H1 (cell line): Measurements from ENCODE around the gene RPE. TPM values are rescaled to one million over a fixed set of nuclear protein-coding genes. Genes with fewer than 3 reads are reported as not detected.

Experiments
- CTCF ChIA-PET: fragments of 300-600 bp; sonication (Branson Sonifier 250); formaldehyde crosslinking; loops from one replicate; lab custom pipeline; 2021; ENCODE audit not compliant: partially characterized antibody; lab: Charles Lee
- POLR2A ChIA-PET: fragments of 300-600 bp; sonication (Branson Sonifier 250); formaldehyde crosslinking; loops from one replicate; lab custom pipeline; 2021; ENCODE audit warnings: inconsistent platforms; ENCODE audit not compliant: partially characterized antibody; lab: Charles Lee
- DNase-seq, 2 experiments: peaks; one replicate each; pipeline versions ENCODE4 v3.0.0 to v3.0.0-alpha.2; 2010 to 2022; ENCODE audit warnings: low spot score in 2 of 2, low read depth in 1 of 2, mixed read lengths in 1 of 2
- FAIRE-seq: peaks from 2 replicates; lab custom pipeline; 2011; peaks lifted over from hg19 to GRCh38; lab: Jason Lieb, UNC
- H2AFZ ChIP-seq: 2 replicates; pipeline ENCODE4 v1.8.1; 2012; ENCODE audit warnings: low read length, inconsistent platforms
- H2AK5ac ChIP-seq: 2 replicates; pipeline ENCODE4 v1.6.1; 2013; ENCODE audit warnings: low read depth, low read length
- H2BK120ac ChIP-seq: replicated peaks from 2 replicates; pipeline ENCODE3; 2013; ENCODE audit warnings: low read depth, low read length, inconsistent platforms
- H2BK12ac ChIP-seq: 2 replicates; pipeline ENCODE4 v1.6.1; 2013; ENCODE audit warnings: low read depth, low read length
- H2BK15ac ChIP-seq: 2 replicates; pipeline ENCODE4 v1.6.1; 2013; ENCODE audit warnings: low read length
- H2BK20ac ChIP-seq: 2 replicates; pipeline ENCODE4 v1.6.1; 2013; ENCODE audit warnings: low read length
- H2BK5ac ChIP-seq: 2 replicates; pipeline ENCODE4 v1.6.1; 2013; ENCODE audit warnings: low read depth, low read length
- H3K14ac ChIP-seq: 2 replicates; pipeline ENCODE4 v1.6.1; 2013; ENCODE audit warnings: inconsistent platforms; ENCODE audit not compliant: insufficient read length
- H3K18ac ChIP-seq: 2 replicates; pipeline ENCODE4 v1.6.1; 2013; ENCODE audit warnings: low read length; ENCODE audit errors: extremely low read depth
- H3K23ac ChIP-seq: 2 replicates; pipeline ENCODE4 v1.6.1; 2013; ENCODE audit warnings: inconsistent platforms; ENCODE audit not compliant: insufficient read length
- H3K23me2 ChIP-seq: 2 replicates; pipeline ENCODE4 v1.6.1; 2013; ENCODE audit warnings: low read depth, low read length
- H3K27ac ChIP-seq: 2 replicates; pipeline ENCODE4 v1.6.1; 2011; ENCODE audit warnings: low read depth, low read length, inconsistent platforms
- H3K27me3 ChIP-seq, 4 experiments: replicated peaks in 1 of 4; 1 replicate in 1 of 4; 2 replicates in 3 of 4; pipeline versions ENCODE4 v1.6.1 to v1.8.1; 2011 to 2013; ENCODE audit warnings: low read length in 3 of 4, mild to moderate bottlenecking in 3 of 4, inconsistent platforms in 2 of 4, mixed read lengths in 2 of 4, moderate library complexity in 1 of 4; ENCODE audit not compliant: control insufficient read depth in 3 of 4, insufficient read depth in 3 of 4; ENCODE audit errors: extremely low read depth in 1 of 4
- H3K36me3 ChIP-seq, 4 experiments: 2 replicates each; pipeline versions ENCODE4 v1.6.1 to v1.8.1; 2011 to 2013; ENCODE audit warnings: mild to moderate bottlenecking in 4 of 4, low read length in 3 of 4, moderate library complexity in 2 of 4, control low read depth in 1 of 4, inconsistent platforms in 1 of 4; ENCODE audit not compliant: insufficient read depth in 4 of 4, control insufficient read depth in 2 of 4
- H3K4ac ChIP-seq: replicated peaks from 2 replicates; pipeline ENCODE3; 2013; ENCODE audit warnings: low read length, low read depth, mixed read lengths, inconsistent platforms; ENCODE audit not compliant: insufficient read length
- H3K4me1 ChIP-seq, 4 experiments: replicated peaks in 1 of 4; 1 replicate in 1 of 4; 2 replicates in 3 of 4; pipeline versions ENCODE4 v1.6.1 to v1.8.1; 2011 to 2013; ENCODE audit warnings: low read length in 3 of 4, inconsistent platforms in 2 of 4, mixed read lengths in 1 of 4; ENCODE audit not compliant: insufficient read depth in 4 of 4, control insufficient read depth in 3 of 4
- H3K4me2 ChIP-seq, 2 experiments: 2 replicates each; pipeline versions ENCODE4 v1.6.1 to v1.8.1; 2011 to 2013; ENCODE audit warnings: low read depth in 2 of 2, low read length in 2 of 2, control low read depth in 1 of 2, inconsistent platforms in 1 of 2, mild to moderate bottlenecking in 1 of 2; ENCODE audit not compliant: insufficient read depth in 1 of 2
- H3K4me3 ChIP-seq, 4 experiments: fragments of 200-600, 300-600 bp in 1 of 4; sonication (generic), shearing (Covaris generic), sonication (Bioruptor Twin) in 1 of 4; 2 replicates each; pipeline versions ENCODE4 v1.5.1 to v1.8.1; 2011 to 2016; ENCODE audit warnings: low read length in 4 of 4, low read depth in 3 of 4, control low read depth in 2 of 4, inconsistent platforms in 2 of 4, mild to moderate bottlenecking in 2 of 4, mixed read lengths in 1 of 4, moderate library complexity in 1 of 4; ENCODE audit not compliant: insufficient read depth in 2 of 4; ENCODE audit errors: extremely low read depth in 1 of 4
- H3K56ac ChIP-seq: replicated peaks from 2 replicates; pipeline ENCODE3; 2013; ENCODE audit warnings: low read depth, mild to moderate bottlenecking, mixed read lengths, low read length, inconsistent platforms; ENCODE audit not compliant: insufficient read length
- H3K79me1 ChIP-seq: 2 replicates; pipeline ENCODE4 v1.6.1; 2013; ENCODE audit warnings: low read depth, low read length, control low read depth
- H3K79me2 ChIP-seq, 2 experiments: 2 replicates each; pipeline versions ENCODE4 v1.6.1 to v1.8.1; 2012 to 2013; ENCODE audit warnings: low read length in 2 of 2, mild to moderate bottlenecking in 2 of 2, inconsistent platforms in 1 of 2; ENCODE audit not compliant: insufficient read depth in 2 of 2, control insufficient read depth in 1 of 2
- H3K9ac ChIP-seq, 4 experiments: replicated peaks in 1 of 4; 1 replicate in 1 of 4; 2 replicates in 3 of 4; pipeline versions ENCODE4 v1.6.1 to v1.8.1; 2011 to 2013; ENCODE audit warnings: low read depth in 3 of 4, low read length in 3 of 4, control low read depth in 2 of 4, mild to moderate bottlenecking in 2 of 4, moderate library complexity in 2 of 4, inconsistent platforms in 1 of 4; ENCODE audit errors: extremely low read depth in 1 of 4
- H3K9me3 ChIP-seq, 2 experiments: 2 replicates each; pipeline versions ENCODE4 v1.6.1 to v1.8.1; 2012 to 2013; ENCODE audit warnings: mild to moderate bottlenecking in 2 of 2, moderate library complexity in 2 of 2, control low read depth in 1 of 2, inconsistent platforms in 1 of 2, low read depth in 1 of 2, low read length in 1 of 2, mixed read lengths in 1 of 2; ENCODE audit not compliant: insufficient read depth in 2 of 2
- H4K20me1 ChIP-seq, 2 experiments: replicated peaks in 1 of 2; 2 replicates each; pipeline versions ENCODE3 to v1.8.1; 2011 to 2013; ENCODE audit warnings: inconsistent platforms in 2 of 2, low read length in 2 of 2, mild to moderate bottlenecking in 1 of 2; ENCODE audit not compliant: insufficient read depth in 2 of 2, control insufficient read depth in 1 of 2
- H4K5ac ChIP-seq: 2 replicates; pipeline ENCODE4 v1.6.1; 2013; ENCODE audit warnings: low read length, low read depth, mixed read lengths, inconsistent platforms; ENCODE audit not compliant: insufficient read length
- H4K8ac ChIP-seq: 2 replicates; pipeline ENCODE4 v1.8.0; 2013; ENCODE audit warnings: mild to moderate bottlenecking, moderate library complexity, low read length, inconsistent platforms; ENCODE audit not compliant: insufficient read depth; ENCODE audit errors: extremely low read depth
- H4K91ac ChIP-seq: replicated peaks from 2 replicates; pipeline ENCODE3; 2013; ENCODE audit warnings: low read length, mixed read lengths, inconsistent platforms; ENCODE audit not compliant: insufficient read length
- BRCA1 ChIP-seq: IDR thresholded peaks from 2 replicates; pipeline ENCODE4 v1.6.1; 2012; ENCODE audit warnings: low read depth, low read length, improper control_type of control experiment
- CBX5 ChIP-seq: fragments of 300-800, 300-1000 bp; sonication (generic); IDR thresholded peaks from 2 replicates; pipeline ENCODE4 v1.7.1; 2016; ENCODE audit warnings: antibody characterized with exemption, low read length, low read depth
- CBX8 ChIP-seq: fragments of 300-800, 300-1000 bp; sonication (generic); IDR thresholded peaks from 2 replicates; pipeline ENCODE4 v1.7.1; 2016; ENCODE audit warnings: low read depth, low read length, borderline replicate concordance
- CEBPB ChIP-seq: IDR thresholded peaks from 2 replicates; pipeline ENCODE4 v1.6.1; 2012; ENCODE audit warnings: low read depth, low read length
- EGR1 ChIP-seq: IDR thresholded peaks from 2 replicates; pipeline ENCODE4 v1.6.1; 2011; ENCODE audit warnings: low read depth, low read length, borderline replicate concordance
- FOSL1 ChIP-seq: IDR thresholded peaks from 2 replicates; pipeline ENCODE4 v1.6.1; 2011; ENCODE audit warnings: mild to moderate bottlenecking, low read depth, low read length, moderate library complexity; ENCODE audit not compliant: insufficient read depth
- NRF1 ChIP-seq: IDR thresholded peaks from 2 replicates; pipeline ENCODE4 v1.6.1; 2011; ENCODE audit warnings: mild to moderate bottlenecking, low read depth, low read length, improper control_type of control experiment
- POLR2A ChIP-seq, 2 experiments: IDR thresholded peaks; 1 replicate in 1 of 2; 2 replicates in 1 of 2; pipeline ENCODE4 v1.6.1; 2011; ENCODE audit warnings: low read depth in 2 of 2, low read length in 2 of 2, mild to moderate bottlenecking in 2 of 2; ENCODE audit errors: control extremely low read depth in 1 of 2
- RNF2 ChIP-seq: fragments of 200-900, 300-1000 bp; sonication (generic); IDR thresholded peaks from 2 replicates; pipeline ENCODE4 v1.7.1; 2016; ENCODE audit warnings: borderline replicate concordance, low read depth, mild to moderate bottlenecking, antibody characterized with exemption, low read length; ENCODE audit not compliant: poor library complexity, severe bottlenecking; ENCODE audit errors: missing control alignments
- SAP30 ChIP-seq: fragments of 300-600 bp; sonication (generic); IDR thresholded peaks from 2 replicates; pipeline ENCODE4 v1.7.1; 2012; ENCODE audit warnings: low read length, moderate library complexity, mild to moderate bottlenecking, inconsistent platforms; ENCODE audit not compliant: insufficient read depth, insufficient replicate concordance
- SP4 ChIP-seq: IDR thresholded peaks from 2 replicates; pipeline ENCODE4 v1.6.1; 2012; ENCODE audit warnings: low read length, inconsistent platforms
- TCF12 ChIP-seq: IDR thresholded peaks from 2 replicates; pipeline ENCODE4 v1.6.1; 2011; ENCODE audit warnings: low read depth, mild to moderate bottlenecking, low read length
- USF2 ChIP-seq: IDR thresholded peaks from 2 replicates; pipeline ENCODE4 v1.6.1; 2011; ENCODE audit warnings: low read length, improper control_type of control experiment
- WGBS, 2 experiments: shearing (Covaris generic) in 1 of 2; methylation state at CpG; one replicate each; pipeline versions ENCODE4 v1.1.6 to v1.1.7; 2013 to 2015; ENCODE audit warnings: low lambda C conversion rate in 2 of 2, mixed read lengths in 2 of 2, inconsistent platforms in 1 of 2, low coverage in 1 of 2, missing lambda C conversion rate in 1 of 2; ENCODE audit not compliant: insufficient replicate concordance in 2 of 2, insufficient coverage in 1 of 2, insufficient read length in 1 of 2; ENCODE audit errors: extremely low coverage in 1 of 2, missing lambda C conversion rate in 1 of 2; 5-methylcytosine and 5-hydroxymethylcytosine counted together
- polyA plus RNA-seq, 7 experiments: library from polyadenylated mRNA; depleted of rRNA in 3 of 7; stranded (reverse) in 5 of 7; unstranded in 2 of 7; fragments of >200 nt in 5 of 7; fragments of 200-250 nt in 2 of 7; gene quantifications; 1 replicate in 5 of 7; 2 replicates in 1 of 7; 4 replicates in 1 of 7; pipeline versions ENCODE4 v1.2.1 to v1.2.3, GENCODE V29; 2011 to 2013; ENCODE audit warnings: missing spikeins in 2 of 7, mixed read lengths in 2 of 7
- total RNA-seq: library from RNA; stranded (reverse); fragmentation: NEBNext Ultra II Directional; extraction: Animal tissue kit (Norgen Biotek cat#: 25700); gene quantifications from 2 replicates; pipeline ENCODE4 v1.2.1, GENCODE V29; 2021

Gene RPE
- total and polyA plus RNA-seq, 2 of the 8 experiments (the other 6 are each of a cell fraction or from before 2014, with no cell fraction given): 77.8 to 102 TPM

GRCh38 chr2:210020138-210020537 is 17.7 kb downstream of the RPE start:
- no peak overlapping the region for H3K14ac ChIP-seq
- CTCF ChIA-PET: interaction anchor here (1.0 kb wide), 1 partner anchor 190 kb away, joined by 3 read pairs; no protein-coding TSS in a partner anchor
- no peak overlapping the region for H4K8ac ChIP-seq
- WGBS, 2 experiments: 88% methylated on average over 1 of the region's 1 CpG; no CpG with 5 or more reads in 1 of the 2 experiments
- H2BK12ac ChIP-seq: no peak overlapping the region
- FAIRE-seq (no peak), DNase-seq (no peak)
- no peaks in the 10 kb centered on the region for H3K23me2 ChIP-seq
- no peak overlapping the region for H2BK120ac ChIP-seq
- no peak overlapping the region for H3K4ac ChIP-seq
- no peak overlapping the region for H2BK20ac ChIP-seq
- H3K79me1 ChIP-seq: no peaks in the 10 kb centered on the region
- H2AK5ac ChIP-seq: no peak overlapping the region
- H3K9me3 ChIP-seq: no peaks in the 10 kb centered on the region
- no peaks in the 10 kb centered on the region for H3K4me1 ChIP-seq
- no peak overlapping the region for H2BK15ac ChIP-seq
- H3K23ac ChIP-seq: no peak overlapping the region
- no peak overlapping the region for H2AFZ ChIP-seq
- H3K4me3 ChIP-seq: no peak overlapping the region
- H3K27ac ChIP-seq: no peak overlapping the region
- H3K36me3 ChIP-seq: peaks cover 11 to 91% (median 40%) of the 10 kb centered on the region in 4 experiments
- H3K9ac ChIP-seq: no peak overlapping the region
- H4K20me1 ChIP-seq: peaks cover 0 to 4% of the 10 kb centered on the region in 2 experiments
- H3K18ac ChIP-seq: no peak overlapping the region
- H2BK5ac ChIP-seq: no peak overlapping the region
- POLR2A ChIA-PET: interaction anchor here (1.4 to 1.8 kb wide), 3 partner anchors 10 to 17 kb away, joined by 3 to 4 read pairs (median 3); no protein-coding TSS in a partner anchor
- no peak overlapping the region for H3K4me2 ChIP-seq
- peaks cover 0 to 1% of the 10 kb centered on the region in 2 experiments; a peak in 2 of 4 replicates for H3K79me2 ChIP-seq
- no peaks in the 10 kb centered on the region for H3K27me3 ChIP-seq
- H4K91ac ChIP-seq: no peak overlapping the region
- no peak overlapping the region for H3K56ac ChIP-seq
- no peak overlapping the region for H4K5ac ChIP-seq
- TF ChIP-seq CEBPB: no peak
- no peak for TF ChIP-seq EGR1
- no peak for TF ChIP-seq USF2
- no peak for TF ChIP-seq CBX8
- no peak for TF ChIP-seq RNF2
- TF ChIP-seq FOSL1: no peak
- no peak for TF ChIP-seq SP4
- no peak for TF ChIP-seq CBX5
- no peak for TF ChIP-seq TCF12
- no peak for TF ChIP-seq NRF1
- TF ChIP-seq POLR2A (IDR thresholded peaks at IDR 0.05; ENCODE audit: control extremely low read depth in 1 of 2, low read depth in 2 of 2, low read length in 2 of 2): no peak
- no peak for TF ChIP-seq BRCA1
- no peak for TF ChIP-seq SAP30
